HG03280 (cell line): ENCODE results near the gene BARHL2.

Source experiments
- ATAC-seq: cut with Tn5 transposase; IDR thresholded peaks from one replicate; pipeline ENCODE4 v1.9.1; 2021; ENCODE audit warnings: mild to moderate bottlenecking, moderate library complexity; ENCODE audit not compliant: unreplicated experiment

Gene BARHL2

DNA sequence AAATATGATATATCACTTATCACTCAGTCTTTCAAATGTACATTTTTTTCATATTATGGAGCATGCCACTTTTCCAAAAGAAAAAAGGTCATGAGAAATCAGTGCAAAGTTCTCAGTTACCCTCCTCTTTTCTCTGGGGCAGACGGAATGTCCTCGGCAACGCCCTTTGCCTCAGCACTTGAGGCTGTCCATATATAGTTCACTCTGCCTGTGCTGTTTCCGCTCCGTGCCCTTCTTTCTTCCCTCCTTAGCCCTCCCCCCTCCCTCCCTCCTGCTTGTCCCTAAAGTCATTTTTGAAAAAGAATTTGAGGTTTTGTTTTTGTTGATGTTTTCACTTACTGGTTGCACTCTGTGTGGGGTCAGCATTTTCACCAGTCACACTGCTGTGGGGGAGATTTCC, 5.4 kb downstream of the BARHL2 start:
- no peak for ATAC-seq

DNA sequence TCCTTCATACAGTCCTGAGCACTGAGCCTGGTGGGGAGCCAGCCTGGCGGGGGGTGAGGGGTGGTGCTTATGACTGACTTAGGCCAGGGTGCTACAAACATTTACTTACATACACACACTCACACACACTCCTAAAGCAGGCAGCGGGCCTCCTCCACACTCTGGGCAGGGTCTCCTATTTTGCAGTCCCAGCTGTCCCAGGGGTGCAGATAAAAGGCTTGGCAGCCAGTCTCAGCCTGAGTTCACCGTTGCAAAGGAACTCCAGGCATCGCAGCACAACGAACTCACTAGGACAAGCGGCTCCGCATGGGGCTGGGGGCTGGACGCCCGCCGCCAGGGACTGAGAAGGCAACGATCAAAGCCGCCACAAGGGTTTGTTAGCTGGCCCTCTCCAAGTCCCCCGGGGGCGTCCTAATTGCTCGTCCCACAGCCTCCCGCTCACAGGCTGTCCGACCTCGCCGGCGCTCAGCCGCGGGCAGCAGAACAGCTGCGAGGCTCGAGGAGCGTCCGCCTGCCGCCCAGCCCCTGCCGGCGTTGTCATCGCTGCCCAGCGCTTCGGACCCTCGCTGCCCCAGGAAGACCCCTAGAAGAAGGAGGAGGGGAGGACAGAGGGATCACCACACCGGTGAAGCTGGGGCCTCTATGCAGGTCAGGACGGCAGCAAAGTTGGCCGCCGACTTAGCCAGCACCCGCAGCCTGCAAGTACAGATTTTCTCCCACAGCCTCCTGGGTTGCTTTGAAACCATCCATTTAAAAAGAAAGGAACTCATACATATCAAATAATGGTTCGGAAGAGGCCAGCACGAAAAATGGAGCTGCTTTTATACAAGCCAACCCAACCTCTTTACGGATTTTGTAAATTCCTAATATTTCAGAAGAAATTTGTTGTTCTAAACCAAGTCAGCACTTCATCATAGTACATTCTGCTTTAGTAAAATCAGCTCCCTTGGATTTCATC, 6.2 kb downstream of the BARHL2 start:
- ATAC-seq = no peak

- no peak for ATAC-seq
These were observed 7.6 kb downstream of the BARHL2 start for GRCh38 chr1:90709535-90709934.

DNA sequence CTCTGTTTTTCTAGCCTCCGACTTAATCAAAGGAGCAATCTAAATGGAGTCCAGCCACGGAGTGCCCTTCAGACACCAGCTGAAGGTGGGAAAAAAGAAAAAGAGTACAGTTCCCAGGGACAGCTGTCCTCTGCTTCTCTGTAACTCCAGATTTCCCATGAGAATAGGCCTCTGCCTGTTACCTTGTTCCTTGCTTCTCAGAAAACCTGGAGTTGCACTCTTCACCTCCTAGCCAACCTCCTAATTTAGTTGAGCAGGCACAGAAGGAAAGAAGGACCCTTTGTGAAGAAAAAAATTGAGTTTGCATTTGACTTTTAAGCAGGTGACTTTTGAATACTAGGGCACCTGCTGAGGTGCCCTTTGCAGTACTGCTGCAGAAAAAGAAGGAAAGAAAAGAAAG, 8.3 kb downstream of the BARHL2 start:
- ATAC-seq = no peak

DNA sequence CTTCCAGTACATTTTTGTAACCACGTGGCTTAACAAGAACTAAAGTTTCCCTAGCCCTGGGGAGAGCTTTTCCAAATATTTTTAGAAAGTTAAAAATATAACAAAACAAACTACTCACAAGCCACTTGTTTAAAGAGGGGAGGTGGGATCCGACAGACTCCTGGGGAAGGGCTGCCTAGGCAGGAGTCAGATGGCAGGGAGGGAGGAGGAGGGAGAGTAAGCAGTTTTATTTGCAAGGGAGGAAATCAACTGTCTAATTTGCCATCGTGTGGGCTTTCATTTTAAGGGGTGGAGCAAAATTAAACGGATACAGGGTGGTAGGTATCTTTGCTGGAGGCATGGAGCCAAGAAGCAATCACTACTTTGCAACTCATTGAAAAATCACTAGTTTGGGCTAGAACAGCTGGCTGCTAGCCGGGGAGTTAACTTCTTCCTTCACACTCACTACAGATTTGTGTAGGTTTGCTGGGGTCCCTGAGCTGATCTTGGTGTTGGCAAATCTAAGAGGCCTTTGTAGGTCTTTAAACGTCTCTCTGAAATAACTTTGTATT, 8.8 kb downstream of the BARHL2 start:
- no peak for ATAC-seq

DNA sequence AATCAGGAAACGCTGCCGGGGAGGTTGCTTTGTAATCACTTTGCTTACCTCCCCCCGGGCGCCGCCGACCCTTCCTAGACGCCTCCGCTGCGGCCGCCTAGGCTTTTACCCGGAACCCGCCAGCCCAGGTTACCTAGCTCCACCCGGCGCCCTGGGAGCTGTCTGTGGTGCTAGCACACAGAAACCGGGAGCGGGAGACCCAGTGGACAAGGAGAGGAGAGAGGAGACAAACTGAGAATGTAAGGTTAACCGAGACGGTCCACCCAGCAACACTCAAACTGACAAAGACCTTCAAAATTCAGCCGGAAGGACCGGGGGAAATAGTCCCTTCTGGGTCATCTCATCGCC, 9.8 kb downstream of the BARHL2 start:
- ATAC-seq = no peak

DNA sequence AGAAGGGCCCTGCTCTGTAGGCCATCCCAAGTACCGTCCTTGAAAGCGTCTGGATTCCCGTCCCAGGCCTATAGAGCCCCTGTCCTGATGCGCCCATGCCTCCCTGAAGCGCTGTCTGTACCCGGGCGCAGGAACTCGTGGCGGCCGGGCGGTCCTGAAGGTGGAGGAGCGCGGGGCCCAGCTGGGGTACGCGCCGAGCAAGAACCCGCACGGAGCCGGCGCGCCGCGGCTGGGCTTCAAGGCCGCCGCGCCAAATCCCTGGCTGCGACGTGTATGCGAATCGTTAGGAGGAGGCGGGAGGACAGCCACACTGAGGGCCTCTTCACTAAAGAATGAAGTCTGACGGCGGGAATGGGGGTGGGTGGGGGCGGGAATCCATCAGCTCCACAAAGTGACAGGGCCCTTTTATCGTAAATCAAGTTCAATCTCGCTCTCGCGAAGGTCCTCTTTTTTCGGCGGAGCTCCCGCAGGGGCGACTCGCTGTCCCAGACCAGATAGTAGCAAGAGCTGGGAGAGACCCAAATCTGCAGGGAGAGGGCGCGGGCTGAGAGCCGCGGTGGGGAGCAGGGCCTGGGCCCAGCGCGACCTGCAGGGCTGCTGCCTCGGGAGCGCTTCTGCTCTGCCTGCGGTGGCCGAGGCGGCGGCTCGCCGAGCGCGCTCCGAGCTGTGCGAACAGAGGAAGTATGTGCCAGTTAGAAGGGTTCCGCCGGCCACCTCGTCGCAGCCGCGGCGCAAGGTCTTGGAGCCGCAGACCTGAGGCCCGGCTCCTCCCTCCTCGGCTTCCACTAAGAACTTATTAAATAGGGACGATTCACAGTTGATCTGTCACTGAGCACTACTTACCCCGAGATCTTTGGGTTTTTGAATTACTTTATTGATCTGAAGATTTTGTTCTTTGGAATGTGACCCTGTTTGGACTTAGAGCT, 10.4 kb downstream of the BARHL2 start:
- no peak for ATAC-seq

- no peak for ATAC-seq
These were observed 11.1 kb downstream of the BARHL2 start for GRCh38 chr1:90705956-90706355.

GRCh38 chr1:90704817-90705216, 12.3 kb downstream of the BARHL2 start:
- ATAC-seq = no peak

DNA sequence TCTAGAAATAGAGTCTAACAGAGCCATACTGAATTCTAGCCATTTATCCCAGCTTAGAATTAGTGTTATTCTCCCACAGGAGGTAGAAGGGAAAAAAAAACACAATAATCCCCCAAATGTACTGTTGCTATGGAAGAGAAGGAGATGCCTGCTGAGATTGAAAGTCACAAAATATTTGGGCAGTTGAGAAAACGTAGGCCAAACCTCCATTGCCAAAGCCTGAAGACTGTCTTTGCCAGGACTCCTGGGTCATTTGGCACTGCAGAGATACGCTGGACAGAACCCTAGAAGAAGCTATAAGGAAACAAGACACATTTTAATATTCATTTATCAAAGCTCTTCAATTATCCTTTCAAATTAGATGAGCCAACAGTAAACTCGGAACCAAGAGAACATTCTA, 22.3 kb downstream of the BARHL2 start:
- ATAC-seq = no peak

DNA sequence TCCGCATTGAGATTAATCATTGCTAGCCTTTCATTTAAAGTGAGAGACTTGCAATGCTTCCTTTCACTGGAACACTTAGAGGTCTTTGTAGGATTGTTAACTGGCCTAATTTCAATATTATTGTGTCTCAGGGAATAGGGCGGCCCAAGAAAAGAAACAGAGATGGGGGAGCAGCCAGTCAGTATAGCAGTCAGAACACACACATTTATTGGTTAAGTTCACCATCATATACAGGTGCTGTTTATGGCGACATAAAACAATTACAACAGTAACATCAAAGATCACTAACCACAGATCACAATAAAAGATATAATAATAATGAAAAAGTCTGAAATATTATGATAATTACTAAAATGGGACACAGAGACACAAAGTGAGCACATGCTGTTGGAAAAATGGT, 29.4 kb downstream of the BARHL2 start:
- ATAC-seq = no peak

DNA sequence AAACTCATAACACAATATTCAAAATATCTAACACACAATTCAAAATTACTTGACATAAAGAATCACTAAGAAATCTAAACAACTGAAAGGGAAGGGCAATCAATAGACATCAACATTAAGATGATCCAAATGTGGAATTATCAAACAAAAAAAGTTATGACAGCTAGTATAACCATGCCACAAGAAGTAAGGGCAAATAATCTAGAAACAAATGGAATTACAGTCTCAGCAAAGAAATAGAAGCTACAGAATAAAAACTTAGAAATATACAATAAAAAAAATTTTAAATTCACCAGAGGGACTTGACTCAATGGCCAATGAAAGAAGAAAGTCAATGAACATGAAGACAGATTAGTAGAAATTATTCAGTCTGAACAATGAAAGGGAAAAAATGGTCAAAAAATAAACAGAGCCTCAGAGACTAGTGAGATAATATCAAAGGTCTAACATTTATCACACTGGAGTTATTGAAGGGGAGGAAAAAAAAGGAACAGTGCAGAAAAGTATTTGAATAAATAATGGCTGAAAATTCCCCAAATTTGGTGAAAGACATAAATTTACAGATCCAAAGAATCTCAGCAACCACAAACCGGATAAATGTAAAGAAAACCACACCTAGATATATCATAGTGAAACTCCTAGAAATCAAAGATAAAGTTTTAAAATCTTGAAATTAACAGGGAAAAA, 41.8 kb downstream of the BARHL2 start:
- ATAC-seq = no peak

- ATAC-seq = no peak
These were observed 45.4 kb downstream of the BARHL2 start for GRCh38 chr1:90671741-90672140.

DNA sequence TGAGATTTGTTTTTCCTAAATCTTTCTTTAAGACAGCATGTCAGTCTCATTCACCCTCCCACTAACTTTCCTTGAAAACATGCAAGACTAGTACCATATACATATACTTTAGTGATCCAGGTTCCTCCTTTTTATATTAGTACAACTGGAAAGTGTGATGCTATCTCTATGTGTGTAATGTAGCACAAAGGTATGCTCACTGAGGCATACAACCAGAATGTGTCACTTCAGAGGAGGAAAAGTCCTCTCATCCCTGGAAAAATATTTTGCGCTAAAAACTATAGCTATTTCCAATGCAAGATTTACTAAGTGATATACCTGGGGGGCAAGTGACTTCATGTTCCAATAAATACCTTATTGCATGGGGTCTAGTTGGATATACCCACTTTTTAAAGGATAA, 45.9 kb downstream of the BARHL2 start:
- no peak for ATAC-seq
